Caco-2 (cell line): ENCODE data around the gene PDE10A. TPM values are rescaled to one million over a fixed set of nuclear protein-coding genes. Genes with fewer than 3 reads are reported as not detected.

ENCODE experiments used
- BruUV-seq: library from RNA; stranded (reverse); fragments of 400-500 nt; replicated peaks from 2 replicates; lab custom pipeline; 2021; lab: Mats Ljungman, UMichigan
- CTCF ChIA-PET: fragments of 300-600 bp; sonication (Branson Sonifier 250); formaldehyde crosslinking; loops from one replicate; lab custom pipeline; 2022; ENCODE audit warnings: antibody characterized with exemption; lab: Charles Lee
- POLR2A ChIA-PET: fragments of 300-600 bp; sonication (Branson Sonifier 250); formaldehyde crosslinking; loops from one replicate; lab custom pipeline; 2022; ENCODE audit warnings: antibody characterized with exemption; lab: Charles Lee
- DNase-seq, 2 experiments: peaks; one replicate each; pipeline versions ENCODE4 v3.0.0 to v3.0.0-alpha.2; 2020 to 2022
- H3K27me3 ChIP-seq: replicated peaks from 2 replicates; pipeline ENCODE4 v1.6.0; 2011; ENCODE audit warnings: low read length; ENCODE audit not compliant: control insufficient read depth, insufficient read depth
- H3K36me3 ChIP-seq: 2 replicates; pipeline ENCODE4 v1.5.1; 2011; ENCODE audit warnings: low read length; ENCODE audit not compliant: control insufficient read depth, insufficient read depth
- H3K4me1 ChIP-seq: fragments of 250-450 bp; sonication (Bioruptor Pico); 2 replicates; pipeline ENCODE4 v1.5.1; 2020; ENCODE audit warnings: mild to moderate bottlenecking
- H3K4me3 ChIP-seq: 2 replicates; pipeline ENCODE4 v1.5.1; 2011; ENCODE audit warnings: low read depth, mild to moderate bottlenecking, control low read depth, low read length
- H3K9me3 ChIP-seq: fragments of 250-450 bp; sonication (Bioruptor Pico); 2 replicates; pipeline ENCODE4 v1.5.1; 2020; ENCODE audit warnings: mild to moderate bottlenecking, moderate library complexity
- H3K27ac Mint-ChIP-seq: one replicate; pipeline ENCODE4 v1.8.0; 2022; ENCODE audit warnings: mixed read lengths; ENCODE audit not compliant: unreplicated experiment
- H3K27me3 Mint-ChIP-seq: one replicate; pipeline ENCODE4 v1.8.0; 2022; ENCODE audit warnings: mixed read lengths; ENCODE audit not compliant: insufficient read depth, unreplicated experiment
- H3K36me3 Mint-ChIP-seq: one replicate; pipeline ENCODE4 v1.8.0; 2022; ENCODE audit warnings: mild to moderate bottlenecking, mixed read lengths; ENCODE audit not compliant: insufficient read depth, unreplicated experiment
- H3K4me1 Mint-ChIP-seq: one replicate; pipeline ENCODE4 v1.8.0; 2022; ENCODE audit warnings: low read depth, mixed read lengths; ENCODE audit not compliant: unreplicated experiment
- H3K4me3 Mint-ChIP-seq: one replicate; pipeline ENCODE4 v1.8.0; 2022; ENCODE audit warnings: mild to moderate bottlenecking, moderate library complexity, mixed read lengths; ENCODE audit not compliant: unreplicated experiment
- H3K9me3 Mint-ChIP-seq: one replicate; pipeline ENCODE4 v1.8.0; 2022; ENCODE audit warnings: mixed read lengths; ENCODE audit not compliant: unreplicated experiment
- CTCF ChIP-seq, 2 experiments: fragments of 200-600 bp in 1 of 2; IDR thresholded peaks; 1 replicate in 1 of 2; 2 replicates in 1 of 2; pipeline versions ENCODE4 v1.5.1 to v1.8.0; 2011 to 2022; ENCODE audit warnings: antibody characterized with exemption in 1 of 2, control low read depth in 1 of 2, inconsistent platforms in 1 of 2, low read depth in 1 of 2, low read length in 1 of 2, mild to moderate bottlenecking in 1 of 2, moderate library complexity in 1 of 2; ENCODE audit not compliant: insufficient read depth in 1 of 2, severe bottlenecking in 1 of 2, unreplicated experiment in 1 of 2
- intact Hi-C: fragments of 100-400 bp; cut with micrococcal nuclease; formaldehyde crosslinking; loops from one replicate; pipeline ENCODE4 v1.10.0; 2022; ENCODE audit not compliant: unreplicated experiment
- total RNA-seq: library from RNA; stranded (reverse); gene quantifications from 2 replicates; pipeline ENCODE4 v1.2.3, GENCODE V29; 2022

PDE10A gene
- total RNA-seq, 1 experiment from 2014 or later: 3.4 TPM

GRCh38 chr6:165649166-165650137 lies 13.6 kb downstream of the PDE10A start:
- H3K36me3 Mint-ChIP-seq: no peaks in the 10 kb centered on the region
- H3K27me3 ChIP-seq: no peaks in the 10 kb centered on the region
- no peaks in the 10 kb centered on the region for H3K27me3 Mint-ChIP-seq
- no peaks in the 10 kb centered on the region for H3K9me3 Mint-ChIP-seq
- CTCF ChIA-PET: no interaction called here
- DNase-seq: no peak
- H3K36me3 ChIP-seq: no peaks in the 10 kb centered on the region
- no peak overlapping the region for H3K4me3 ChIP-seq
- intact Hi-C loops: no loop called here
- no peak overlapping the region for H3K27ac Mint-ChIP-seq
- no peak for TF ChIP-seq CTCF (IDR thresholded peaks at IDR 0.05; ENCODE audit: insufficient read depth in 1 of 2, low read depth in 1 of 2, low read length in 1 of 2, severe bottlenecking in 1 of 2, unreplicated experiment in 1 of 2)
- POLR2A ChIA-PET: no interaction called here
- no peaks in the 10 kb centered on the region for H3K4me1 ChIP-seq
- H3K4me1 Mint-ChIP-seq: no peaks in the 10 kb centered on the region
- H3K9me3 ChIP-seq: no peaks in the 10 kb centered on the region
- no TSS peak for BruUV-seq
- no peak overlapping the region for H3K4me3 Mint-ChIP-seq

- Histone ChIP-seq H3K9me3 (no peaks in the 10 kb centered on the region), H3K4me1 (no peaks in the 10 kb centered on the region), H3K27me3 (no peaks in the 10 kb centered on the region), H3K4me3 (no peak overlapping the region), H3K36me3 (no peaks in the 10 kb centered on the region)
- no peak overlapping the region for H3K27ac Mint-ChIP-seq
- no TSS peak for BruUV-seq
- intact Hi-C loops: no loop called here
- ChIA-PET CTCF (interaction anchor here (0.6 kb wide), 1 partner anchor 15 kb away, joined by 11 read pairs; no protein-coding TSS in a partner anchor), POLR2A (no interaction called here)
- no peak for TF ChIP-seq CTCF (IDR thresholded peaks at IDR 0.05; ENCODE audit: insufficient read depth in 1 of 2, low read depth in 1 of 2, low read length in 1 of 2, severe bottlenecking in 1 of 2, unreplicated experiment in 1 of 2)
- peaks cover 4% of the 10 kb centered on the region for H3K4me1 Mint-ChIP-seq
- H3K9me3 Mint-ChIP-seq: no peaks in the 10 kb centered on the region
- no peaks in the 10 kb centered on the region for H3K27me3 Mint-ChIP-seq
- DNase-seq: no peak
- no peak overlapping the region for H3K4me3 Mint-ChIP-seq
- H3K36me3 Mint-ChIP-seq: no peaks in the 10 kb centered on the region
Observed at GRCh38 chr6:165647041-165647440, 16.0 kb downstream of the PDE10A start.

- Mint-ChIP-seq H3K36me3 (no peaks in the 10 kb centered on the region), H3K4me1 (peaks cover 7% of the 10 kb centered on the region), H3K9me3 (no peaks in the 10 kb centered on the region), H3K27ac (no peak overlapping the region), H3K4me3 (no peak overlapping the region), H3K27me3 (no peaks in the 10 kb centered on the region)
- no peaks in the 10 kb centered on the region for H3K36me3 ChIP-seq
- H3K9me3 ChIP-seq: no peaks in the 10 kb centered on the region
- intact Hi-C loops: no loop called here
- H3K4me1 ChIP-seq: no peaks in the 10 kb centered on the region
- no peak overlapping the region for H3K4me3 ChIP-seq
- POLR2A ChIA-PET: no interaction called here
- no TSS peak for BruUV-seq
- CTCF ChIA-PET: no interaction called here
- H3K27me3 ChIP-seq: no peaks in the 10 kb centered on the region
- DNase-seq: no peak
- TF ChIP-seq CTCF (IDR thresholded peaks at IDR 0.05; ENCODE audit: insufficient read depth in 1 of 2, low read depth in 1 of 2, low read length in 1 of 2, severe bottlenecking in 1 of 2, unreplicated experiment in 1 of 2): no peak
Observed at GRCh38 chr6:165645919-165646318, 17.1 kb downstream of the PDE10A start.
